Osteoblast (primary cell): ENCODE results near the gene FAM200A. TPM values are rescaled to one million over a fixed set of nuclear protein-coding genes. Genes with fewer than 3 reads are reported as not detected.

Experiments used
- DNase-seq: peaks from one replicate; pipeline ENCODE4 v3.0.0; 2011; ENCODE audit warnings: low spot score, mixed read lengths; ENCODE audit not compliant: insufficient read length; ENCODE audit errors: missing footprints
- H2AFZ ChIP-seq: 2 replicates; pipeline ENCODE4 v1.6.0; 2011; ENCODE audit warnings: mild to moderate bottlenecking, low read length
- H3K27ac ChIP-seq: 2 replicates; pipeline ENCODE4 v1.5.1; 2011; ENCODE audit warnings: mild to moderate bottlenecking, low read depth, low read length, moderate library complexity
- H3K27me3 ChIP-seq: 2 replicates; pipeline ENCODE4 v1.6.0; 2012; ENCODE audit warnings: mild to moderate bottlenecking, control low read depth, inconsistent platforms, low read length, moderate library complexity; ENCODE audit not compliant: insufficient read depth
- H3K36me3 ChIP-seq: 2 replicates; pipeline ENCODE4 v1.5.1; 2011; ENCODE audit warnings: mild to moderate bottlenecking, low read length, control low read depth, moderate library complexity; ENCODE audit not compliant: insufficient read depth
- H3K4me1 ChIP-seq: 2 replicates; pipeline ENCODE4 v1.5.1; 2011; ENCODE audit warnings: mild to moderate bottlenecking, low read length, control low read depth, moderate library complexity; ENCODE audit not compliant: insufficient read depth
- H3K4me2 ChIP-seq: 2 replicates; pipeline ENCODE4 v1.6.0; 2011; ENCODE audit warnings: mild to moderate bottlenecking, low read length; ENCODE audit not compliant: insufficient read depth
- H3K4me3 ChIP-seq: fragments of 200-600 bp; sonication (generic); 3 replicates; pipeline ENCODE4 v1.5.1; 2012; ENCODE audit warnings: mild to moderate bottlenecking, low read length, inconsistent platforms; ENCODE audit not compliant: insufficient read depth
- H3K79me2 ChIP-seq: 2 replicates; pipeline ENCODE4 v1.6.0; 2012; ENCODE audit warnings: mild to moderate bottlenecking, low read length, control low read depth, inconsistent platforms; ENCODE audit not compliant: insufficient read depth
- H3K9me3 ChIP-seq: 2 replicates; pipeline ENCODE4 v1.5.1; 2011; ENCODE audit warnings: low read depth, low read length, control low read depth
- H4K20me1 ChIP-seq: 2 replicates; pipeline ENCODE4 v1.6.0; 2012; ENCODE audit warnings: mild to moderate bottlenecking, low read length, control low read depth; ENCODE audit not compliant: insufficient read depth
- CTCF ChIP-seq: IDR thresholded peaks from 2 replicates; pipeline ENCODE4 v1.5.1; 2011; ENCODE audit warnings: mild to moderate bottlenecking, low read depth, low read length, moderate library complexity; ENCODE audit errors: extremely low read depth
- total RNA-seq: library from RNA; depleted of rRNA; stranded (reverse); fragments of >200 nt; gene quantifications from 2 replicates; pipeline ENCODE4 v1.2.3, GENCODE V29; 2012

Gene FAM200A
- total RNA-seq, 1 donor, result 7.6 TPM

- H3K27me3 ChIP-seq, result no peaks in the 10 kb centered on the region
These were observed 10.7 kb downstream of the FAM200A start for GRCh38 chr7:99541212-99541611.

GRCh38 chr7:99540542-99540941, 11.4 kb downstream of the FAM200A start:
- Histone ChIP-seq H3K27me3 (no peaks in the 10 kb centered on the region), H3K9me3 (peaks cover 16% of the 10 kb centered on the region), H3K4me3 (no peak overlapping the region), H2AFZ (no peak overlapping the region), H3K79me2 (no peaks in the 10 kb centered on the region), H3K27ac (no peak overlapping the region), H4K20me1 (no peaks in the 10 kb centered on the region), H3K4me2 (no peak overlapping the region), H3K4me1 (no peaks in the 10 kb centered on the region), H3K36me3 (no peaks in the 10 kb centered on the region)
- no peak for DNase-seq
- TF ChIP-seq CTCF, result no peak

More at GRCh38 chr7:99541212-99541611, 10.7 kb downstream of the FAM200A start:
- Histone ChIP-seq H3K4me2 (no peak overlapping the region), H3K9me3 (peaks cover 13% of the 10 kb centered on the region), H2AFZ (no peak overlapping the region), H3K4me3 (no peak overlapping the region), H3K79me2 (no peaks in the 10 kb centered on the region), H3K27ac (no peak overlapping the region), H3K36me3 (no peaks in the 10 kb centered on the region), H4K20me1 (no peaks in the 10 kb centered on the region), H3K4me1 (no peaks in the 10 kb centered on the region)
- no peak for TF ChIP-seq CTCF
- DNase-seq, result no peak

GRCh38 chr7:99539213-99539811, 12.6 kb downstream of the FAM200A start:
- Histone ChIP-seq H3K4me3 (no peak overlapping the region), H3K4me1 (no peaks in the 10 kb centered on the region), H3K9me3 (peaks cover 20% of the 10 kb centered on the region), H3K4me2 (no peak overlapping the region), H3K27ac (no peak overlapping the region), H3K36me3 (no peaks in the 10 kb centered on the region), H4K20me1 (no peaks in the 10 kb centered on the region), H3K79me2 (no peaks in the 10 kb centered on the region), H3K27me3 (no peaks in the 10 kb centered on the region), H2AFZ (no peak overlapping the region)
- DNase-seq, result no peak
- no peak for TF ChIP-seq CTCF

GRCh38 chr7:99535667-99536066, 16.2 kb downstream of the FAM200A start:
- H3K79me2 ChIP-seq, result no peaks in the 10 kb centered on the region
- no peak for DNase-seq
- no peak overlapping the region for H3K27ac ChIP-seq
- no peaks in the 10 kb centered on the region for H3K27me3 ChIP-seq
- no peaks in the 10 kb centered on the region for H4K20me1 ChIP-seq
- no peaks in the 10 kb centered on the region for H3K4me1 ChIP-seq
- no peak for TF ChIP-seq CTCF
- H3K36me3 ChIP-seq, result peaks cover 30% of the 10 kb centered on the region
- no peak overlapping the region for H2AFZ ChIP-seq
- peaks cover 44% of the 10 kb centered on the region for H3K9me3 ChIP-seq
- no peak overlapping the region for H3K4me2 ChIP-seq
- H3K4me3 ChIP-seq, result no peak overlapping the region
